Suprapubic skin (tissue), 4 donors: ENCODE measurements around the gene ESR2. TPM values are rescaled to one million over a fixed set of nuclear protein-coding genes. Genes with fewer than 3 reads are reported as not detected.

ENCODE experiments used
- DNase-seq, 2 donors: peaks; one replicate each; pipeline ENCODE4 v3.0.0-alpha.2; 2019; ENCODE audit warnings: low spot score in 2 of 2
- H3K27ac ChIP-seq: fragments of 200-600 bp; sonication (generic); one replicate; pipeline ENCODE4 v1.5.1; 2019
- H3K27me3 ChIP-seq: fragments of 200-600 bp; sonication (generic); one replicate; pipeline ENCODE4 v1.5.1; 2019
- H3K36me3 ChIP-seq: fragments of 200-600 bp; sonication (generic); one replicate; pipeline ENCODE4 v1.5.1; 2019
- H3K4me1 ChIP-seq: fragments of 200-600 bp; sonication (generic); one replicate; pipeline ENCODE4 v1.5.1; 2019
- H3K4me3 ChIP-seq: fragments of 200-600 bp; sonication (generic); one replicate; pipeline ENCODE4 v1.5.1; 2019; ENCODE audit warnings: mild to moderate bottlenecking
- H3K9me3 ChIP-seq: fragments of 200-600 bp; sonication (generic); one replicate; pipeline ENCODE4 v1.5.1; 2019
- EP300 ChIP-seq: sonication (generic); formaldehyde crosslinking; IDR thresholded peaks from one replicate; pipeline ENCODE4 v1.6.1; 2017; ENCODE audit warnings: antibody characterized with exemption
- POLR2A ChIP-seq, 2 donors: fragments of 450-650 bp; IDR thresholded peaks; one replicate each; pipeline ENCODE4 v1.6.1; 2017; ENCODE audit warnings: antibody characterized with exemption in 2 of 2, mild to moderate bottlenecking in 2 of 2, moderate library complexity in 2 of 2
- POLR2AphosphoS5 ChIP-seq, 3 donors: sonication (generic); formaldehyde crosslinking; IDR thresholded peaks; one replicate each; pipeline ENCODE4 v1.6.1; 2017; ENCODE audit warnings: antibody characterized with exemption in 3 of 3
- WGBS: methylation state at CpG from one replicate; pipeline ENCODE4 v1.1.5; 2018; 5-methylcytosine and 5-hydroxymethylcytosine counted together
- total RNA-seq, 4 donors: library from RNA; depleted of rRNA; stranded (reverse); fragments of >200 nt; gene quantifications; one replicate each; pipeline ENCODE4 v1.1.0, GENCODE V29; 2016
- TF ChIP-seq, protein P1 (sequence below), 2 donors: fragments of 200-600 bp in 1 of 2; fragments of 450-650 bp in 1 of 2; sonication (generic) in 1 of 2; IDR thresholded peaks; one replicate each; pipeline ENCODE4 v1.5.1; 2016 to 2019; ENCODE audit warnings: antibody characterized with exemption in 2 of 2, mild to moderate bottlenecking in 1 of 2, moderate library complexity in 1 of 2

ESR2 gene
- total RNA-seq, 4 donors from 2014 or later, result 0.38 to 1.4 (median 1.1) TPM; not detected in 1

GRCh38 chr14:64060199-64060545 lies 234.0 kb downstream of the ESR2 start:
- TF ChIP-seq POLR2AphosphoS5 (IDR thresholded peaks at IDR 0.05) (no peak), POLR2A (IDR thresholded peaks at IDR 0.05) (no peak), EP300 (no peak)
- TF ChIP-seq, protein P1, sequence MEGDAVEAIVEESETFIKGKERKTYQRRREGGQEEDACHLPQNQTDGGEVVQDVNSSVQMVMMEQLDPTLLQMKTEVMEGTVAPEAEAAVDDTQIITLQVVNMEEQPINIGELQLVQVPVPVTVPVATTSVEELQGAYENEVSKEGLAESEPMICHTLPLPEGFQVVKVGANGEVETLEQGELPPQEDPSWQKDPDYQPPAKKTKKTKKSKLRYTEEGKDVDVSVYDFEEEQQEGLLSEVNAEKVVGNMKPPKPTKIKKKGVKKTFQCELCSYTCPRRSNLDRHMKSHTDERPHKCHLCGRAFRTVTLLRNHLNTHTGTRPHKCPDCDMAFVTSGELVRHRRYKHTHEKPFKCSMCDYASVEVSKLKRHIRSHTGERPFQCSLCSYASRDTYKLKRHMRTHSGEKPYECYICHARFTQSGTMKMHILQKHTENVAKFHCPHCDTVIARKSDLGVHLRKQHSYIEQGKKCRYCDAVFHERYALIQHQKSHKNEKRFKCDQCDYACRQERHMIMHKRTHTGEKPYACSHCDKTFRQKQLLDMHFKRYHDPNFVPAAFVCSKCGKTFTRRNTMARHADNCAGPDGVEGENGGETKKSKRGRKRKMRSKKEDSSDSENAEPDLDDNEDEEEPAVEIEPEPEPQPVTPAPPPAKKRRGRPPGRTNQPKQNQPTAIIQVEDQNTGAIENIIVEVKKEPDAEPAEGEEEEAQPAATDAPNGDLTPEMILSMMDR (IDR thresholded peaks at IDR 0.05), result no peak
- DNase-seq, result no peak
- 17% methylated on average over 1 of the region's 1 CpG for WGBS
- peaks cover 15% of the 10 kb centered on the region for H3K4me1 ChIP-seq
- no peak overlapping the region for H3K4me3 ChIP-seq
- H3K27ac ChIP-seq, result peak overlapping the region; percentile 67
- H3K27me3 ChIP-seq, result no peaks in the 10 kb centered on the region
- H3K9me3 ChIP-seq, result no peaks in the 10 kb centered on the region
- H3K36me3 ChIP-seq, result peaks cover 16% of the 10 kb centered on the region

DNA sequence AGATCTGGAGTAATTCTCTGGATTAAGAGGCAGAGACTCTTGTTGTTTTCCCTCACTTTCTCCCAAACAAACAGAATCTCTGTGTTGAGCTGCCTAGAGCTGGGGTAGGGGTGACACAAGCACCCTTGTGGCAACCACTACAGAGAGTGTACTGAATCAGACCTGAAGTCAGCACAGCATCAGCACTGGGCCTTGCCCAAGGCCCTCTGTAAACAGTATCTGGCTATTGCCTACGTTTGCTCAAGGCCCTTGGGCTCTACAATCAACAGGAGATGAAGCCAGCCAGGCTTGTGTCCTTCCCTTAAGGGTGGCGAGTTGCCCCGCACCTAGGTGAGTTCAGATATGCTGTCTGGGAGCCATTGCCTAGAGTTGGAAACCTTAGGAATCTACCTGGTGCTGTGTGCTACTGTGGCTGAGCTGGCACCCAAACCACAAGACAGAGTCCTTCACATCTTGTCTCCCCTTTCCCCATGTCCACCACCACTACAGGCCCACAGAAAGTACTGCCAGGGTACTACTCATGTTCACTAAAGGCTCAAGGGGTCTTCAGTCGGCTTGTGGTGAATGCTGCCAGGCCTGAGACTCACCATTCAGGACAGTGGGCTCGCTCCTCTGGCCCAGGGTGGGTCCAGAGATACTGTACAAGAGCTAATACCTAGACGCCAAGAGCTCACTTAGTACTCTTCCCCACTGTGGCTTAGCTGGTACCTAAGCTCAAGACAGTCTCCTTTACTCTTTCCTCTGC lies 234.5 kb downstream of the ESR2 start:
- no peak for DNase-seq
- Histone ChIP-seq H3K9me3 (no peaks in the 10 kb centered on the region), H3K27me3 (no peaks in the 10 kb centered on the region), H3K4me3 (no peak overlapping the region), H3K36me3 (peaks cover 12% of the 10 kb centered on the region), H3K4me1 (peaks cover 15% of the 10 kb centered on the region), H3K27ac (peak overlapping the region; percentile 67)
- WGBS, result 81% methylated on average over 4 of the region's 6 CpGs
- TF ChIP-seq POLR2AphosphoS5 (IDR thresholded peaks at IDR 0.05), result no peak
- TF ChIP-seq EP300, result no peak
- no peak for TF ChIP-seq POLR2A (IDR thresholded peaks at IDR 0.05)
- TF ChIP-seq, protein P1 (IDR thresholded peaks at IDR 0.05), result no peak

GRCh38 chr14:64053694-64054669 lies 240.2 kb downstream of the ESR2 start:
- no peaks in the 10 kb centered on the region for H3K4me1 ChIP-seq

GRCh38 chr14:64049616-64050381 lies 244.4 kb downstream of the ESR2 start:
- Histone ChIP-seq H3K27me3 (no peaks in the 10 kb centered on the region), H3K9me3 (no peaks in the 10 kb centered on the region), H3K4me3 (no peak overlapping the region), H3K36me3 (peaks cover 45% of the 10 kb centered on the region), H3K4me1 (no peaks in the 10 kb centered on the region), H3K27ac (no peak overlapping the region)
- TF ChIP-seq, protein P1 (IDR thresholded peaks at IDR 0.05), result no peak
- TF ChIP-seq EP300 (no peak), POLR2AphosphoS5 (IDR thresholded peaks at IDR 0.05) (no peak), POLR2A (IDR thresholded peaks at IDR 0.05) (no peak)
- WGBS, result 60% methylated on average over 2 of the region's 2 CpGs
- DNase-seq, result no peak

More at GRCh38 chr14:64053694-64054669, 240.2 kb downstream of the ESR2 start:
- DNase-seq, result no peak
- Histone ChIP-seq H3K4me3 (no peak overlapping the region), H3K27ac (no peak overlapping the region), H3K36me3 (peaks cover 26% of the 10 kb centered on the region), H3K27me3 (no peaks in the 10 kb centered on the region), H3K9me3 (no peaks in the 10 kb centered on the region)
- TF ChIP-seq EP300, result no peak
- no peak for TF ChIP-seq POLR2A (IDR thresholded peaks at IDR 0.05)
- no peak for TF ChIP-seq POLR2AphosphoS5 (IDR thresholded peaks at IDR 0.05)
- TF ChIP-seq, protein P1 (IDR thresholded peaks at IDR 0.05), result no peak
- WGBS, result 79% methylated on average over 10 of the region's 10 CpGs
